Left ventricle myocardium inferior (tissue), 1 donor: ENCODE measurements around the gene ABCC3. TPM values are rescaled to one million over a fixed set of nuclear protein-coding genes. Genes with fewer than 3 reads are reported as not detected.

Experiments used
- DNase-seq: peaks from one replicate; pipeline ENCODE4 v3.0.0-alpha.2; 2020
- H3K27ac ChIP-seq: fragments of 200-600 bp; replicated peaks from 2 replicates; pipeline ENCODE4 v1.8.0; 2021
- H3K27me3 ChIP-seq: fragments of 200-600 bp; 2 replicates; pipeline ENCODE4 v1.8.0; 2021; ENCODE audit warnings: low read depth
- H3K36me3 ChIP-seq: fragments of 200-600 bp; 2 replicates; pipeline ENCODE4 v1.8.0; 2021
- H3K4me1 ChIP-seq: fragments of 200-600 bp; 2 replicates; pipeline ENCODE4 v1.8.0; 2021
- H3K4me3 ChIP-seq: fragments of 200-600 bp; 2 replicates; pipeline ENCODE4 v1.8.0; 2021; ENCODE audit warnings: mild to moderate bottlenecking, moderate library complexity
- H3K9me3 ChIP-seq: fragments of 200-600 bp; replicated peaks from 2 replicates; pipeline ENCODE4 v1.8.0; 2021
- CTCF ChIP-seq: fragments of 200-600 bp; IDR thresholded peaks from 2 replicates; pipeline ENCODE4 v1.8.0; 2021; ENCODE audit warnings: antibody characterized with exemption, mild to moderate bottlenecking, borderline replicate concordance
- intact Hi-C: fragments of 100-400 bp; cut with micrococcal nuclease; formaldehyde crosslinking; loops from one replicate; pipeline ENCODE4 v1.11.0; 2022
- total RNA-seq: library from RNA; stranded (reverse); fragmentation: NEBNext Ultra II Directional; extraction: Animal tissue kit (Norgen Biotek cat#: 25700); gene quantifications from one replicate; pipeline ENCODE4 v1.2.1, GENCODE V29; 2021
- donor health status: DM: no; HTN: yes; CAD: no; lungs with severe emphysema.

ABCC3 gene
- total RNA-seq, 1 donor from 2014 or later: 0.88 TPM

GRCh38 chr17:50660042-50660886 is 25.6 kb downstream of the ABCC3 start:
- H3K4me3 ChIP-seq: no peak overlapping the region
- H3K27ac ChIP-seq: peak overlapping the region; percentile 63
- TF ChIP-seq CTCF: no peak
- H3K9me3 ChIP-seq: no peaks in the 10 kb centered on the region
- peak; percentile 46 for DNase-seq
- H3K36me3 ChIP-seq: no peaks in the 10 kb centered on the region
- H3K4me1 ChIP-seq: peaks cover 32% of the 10 kb centered on the region
- H3K27me3 ChIP-seq: no peaks in the 10 kb centered on the region
- intact Hi-C loops: no loop called here

- no peak for TF ChIP-seq CTCF
- no peaks in the 10 kb centered on the region for H3K27me3 ChIP-seq
- DNase-seq: no peak
- intact Hi-C loops: no loop called here
- peaks cover 32% of the 10 kb centered on the region for H3K4me1 ChIP-seq
- H3K36me3 ChIP-seq: no peaks in the 10 kb centered on the region
- no peaks in the 10 kb centered on the region for H3K9me3 ChIP-seq
- peak overlapping the region; percentile 63 for H3K27ac ChIP-seq
- H3K4me3 ChIP-seq: no peak overlapping the region
These were observed 26.2 kb downstream of the ABCC3 start for GRCh38 chr17:50660887-50661345.

GRCh38 chr17:50661348-50661747 is 26.7 kb downstream of the ABCC3 start:
- no peak overlapping the region for H3K27ac ChIP-seq
- H3K9me3 ChIP-seq: no peaks in the 10 kb centered on the region
- no peak for DNase-seq
- no peak for TF ChIP-seq CTCF
- no peak overlapping the region for H3K4me3 ChIP-seq
- no peaks in the 10 kb centered on the region for H3K27me3 ChIP-seq
- peaks cover 32% of the 10 kb centered on the region for H3K4me1 ChIP-seq
- no peaks in the 10 kb centered on the region for H3K36me3 ChIP-seq
- intact Hi-C loops: no loop called here

- no peak for DNase-seq
These were observed 27.2 kb downstream of the ABCC3 start for GRCh38 chr17:50661795-50662391.

GRCh38 chr17:50662632-50663225 is 28.0 kb downstream of the ABCC3 start:
- Histone ChIP-seq H3K9me3 (no peaks in the 10 kb centered on the region), H3K4me3 (no peak overlapping the region), H3K27me3 (no peaks in the 10 kb centered on the region), H3K4me1 (peaks cover 32% of the 10 kb centered on the region), H3K36me3 (no peaks in the 10 kb centered on the region), H3K27ac (no peak overlapping the region)
- no peak for DNase-seq
- TF ChIP-seq CTCF: no peak
- intact Hi-C loops: no loop called here

More at GRCh38 chr17:50661795-50662391, 27.2 kb downstream of the ABCC3 start:
- H3K4me3 ChIP-seq: no peak overlapping the region
- H3K4me1 ChIP-seq: peaks cover 32% of the 10 kb centered on the region
- TF ChIP-seq CTCF: no peak
- H3K36me3 ChIP-seq: no peaks in the 10 kb centered on the region
- intact Hi-C loops: no loop called here
- H3K9me3 ChIP-seq: no peaks in the 10 kb centered on the region
- no peaks in the 10 kb centered on the region for H3K27me3 ChIP-seq
- H3K27ac ChIP-seq: no peak overlapping the region
